GM19023 (cell line): ENCODE results near the gene THRA.

Source experiments
- ATAC-seq: cut with Tn5 transposase; IDR thresholded peaks from one replicate; pipeline ENCODE4 v1.9.1; 2021; ENCODE audit warnings: mild to moderate bottlenecking, moderate library complexity; ENCODE audit not compliant: unreplicated experiment

Gene THRA

DNA sequence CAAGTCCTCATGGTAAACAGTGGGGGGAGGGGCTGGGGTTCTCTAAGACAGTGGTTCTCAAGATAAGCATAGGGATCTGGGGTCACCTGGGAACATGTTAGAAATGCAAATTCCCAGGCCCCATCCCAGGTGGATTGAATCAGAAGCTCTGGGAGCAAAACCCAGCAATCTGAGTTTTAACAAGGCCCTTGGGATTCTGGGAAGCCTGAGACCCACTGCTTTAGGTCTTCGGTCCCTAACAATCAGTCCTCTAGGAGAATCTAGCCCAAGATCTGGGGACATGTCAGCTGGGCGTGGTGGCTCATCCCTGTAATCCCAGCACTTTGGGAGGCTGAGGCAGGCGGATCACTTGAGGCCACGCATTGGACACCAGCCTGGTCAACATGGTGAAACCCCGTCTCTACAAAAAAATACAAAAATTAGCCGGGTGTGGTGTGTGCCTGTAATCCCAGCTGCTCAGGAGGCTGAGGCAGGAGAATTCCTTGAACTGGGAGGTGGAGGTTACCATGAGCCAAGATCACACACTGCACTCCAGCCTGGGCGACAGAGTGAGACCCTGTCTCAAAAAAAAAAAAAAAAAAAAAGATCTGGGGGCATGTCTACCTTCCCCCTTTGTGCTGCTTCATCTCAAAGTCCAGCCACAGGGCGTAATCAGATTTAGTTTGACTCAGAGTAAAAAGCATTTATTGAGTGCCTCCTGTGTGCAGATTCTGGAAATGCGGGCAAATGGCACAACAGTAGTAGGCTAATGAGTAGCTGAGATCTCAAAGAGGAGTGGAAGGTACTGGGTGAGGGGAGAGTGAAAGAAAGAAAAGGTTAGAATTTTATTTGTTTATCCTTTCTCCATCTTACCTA is 46.4 kb downstream of the THRA start:
- no peak for ATAC-seq

DNA sequence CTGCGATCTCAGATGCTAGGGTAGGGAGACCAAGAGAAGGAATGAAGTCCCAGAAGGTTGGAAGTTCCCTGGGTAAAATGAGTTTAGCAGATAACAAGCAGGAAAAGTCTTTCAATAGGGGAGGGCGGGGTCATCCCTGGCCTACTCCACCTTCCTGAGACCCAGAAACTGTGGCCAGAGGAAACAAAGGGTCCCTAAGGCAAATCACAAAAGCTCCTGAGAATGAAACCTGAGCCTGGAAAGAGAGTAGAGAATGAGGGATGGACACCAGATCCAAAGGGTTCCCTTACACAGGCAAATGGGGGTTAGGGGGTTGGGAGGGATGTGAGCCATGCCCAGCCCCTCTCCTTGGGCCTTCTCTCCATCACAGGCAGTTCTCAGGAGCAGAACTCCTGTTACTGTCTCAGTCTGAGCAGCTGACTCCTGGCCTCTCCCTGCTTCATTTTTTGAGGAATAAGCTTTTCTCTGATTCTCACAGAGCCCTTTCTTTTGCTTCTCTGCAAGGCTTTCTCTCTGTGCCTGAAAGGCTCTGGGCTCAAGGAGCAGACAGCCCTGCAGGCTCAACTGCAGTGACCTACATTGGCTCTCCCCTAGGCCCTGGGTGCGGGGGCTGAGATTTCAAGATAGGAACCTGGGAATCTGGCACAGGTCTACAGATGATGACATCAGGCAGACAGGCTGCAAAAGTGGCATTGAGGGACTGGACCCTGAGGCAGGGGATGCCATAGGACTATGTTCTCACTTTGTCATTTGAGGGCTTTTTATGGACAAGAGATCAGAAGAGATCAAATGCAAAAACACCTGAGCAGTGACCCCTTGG is 47.5 kb downstream of the THRA start:
- no peak for ATAC-seq

DNA sequence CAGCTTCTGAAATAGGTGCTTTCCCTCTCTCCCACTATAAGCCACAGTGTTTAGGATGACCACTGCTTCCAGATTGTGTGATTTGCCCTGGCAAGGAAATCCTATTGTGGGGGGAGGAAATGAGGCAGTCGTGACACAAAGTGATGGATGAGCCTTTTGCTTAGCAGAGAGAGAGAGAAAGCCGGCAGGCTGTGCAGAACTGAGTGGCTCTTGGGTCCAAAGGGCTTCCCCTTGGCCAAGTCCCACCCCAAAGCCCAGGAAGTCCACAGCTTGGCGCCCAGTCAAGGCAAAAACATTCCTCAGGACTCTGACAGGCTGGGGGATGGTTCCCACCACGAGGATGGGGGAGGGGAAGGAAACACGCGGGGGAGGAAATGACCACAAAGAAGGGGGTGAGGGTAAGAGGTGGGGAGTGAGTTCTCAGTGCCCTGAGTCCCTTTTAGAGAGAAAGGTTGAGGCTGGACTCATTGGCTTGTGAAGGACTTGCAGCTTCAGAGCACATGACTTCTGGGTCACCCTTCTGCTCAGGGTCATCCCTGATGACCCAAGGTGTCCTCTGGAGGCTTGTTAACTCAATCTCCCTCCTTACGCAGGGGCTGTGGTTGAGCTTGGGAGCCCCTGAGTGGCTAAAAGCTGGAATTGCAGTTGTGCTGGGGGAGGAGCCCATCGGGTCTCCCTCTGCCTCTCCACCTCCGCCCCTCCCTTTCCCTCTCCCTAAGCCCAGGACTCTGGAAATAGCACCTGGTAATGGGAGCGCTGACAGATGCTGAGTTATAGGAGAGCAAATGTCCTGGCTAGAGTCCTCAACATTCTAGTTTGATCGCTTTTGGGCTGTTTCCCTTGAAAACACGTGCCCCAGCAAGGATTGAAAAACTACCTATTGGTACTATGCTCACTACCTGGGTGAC is 48.7 kb downstream of the THRA start:
- no peak for ATAC-seq

GRCh38 chr17:40112191-40112711 is 49.5 kb downstream of the THRA start:
- no peak for ATAC-seq

- no peak for ATAC-seq
These were observed 49.9 kb downstream of the THRA start for GRCh38 chr17:40112718-40113109.

DNA sequence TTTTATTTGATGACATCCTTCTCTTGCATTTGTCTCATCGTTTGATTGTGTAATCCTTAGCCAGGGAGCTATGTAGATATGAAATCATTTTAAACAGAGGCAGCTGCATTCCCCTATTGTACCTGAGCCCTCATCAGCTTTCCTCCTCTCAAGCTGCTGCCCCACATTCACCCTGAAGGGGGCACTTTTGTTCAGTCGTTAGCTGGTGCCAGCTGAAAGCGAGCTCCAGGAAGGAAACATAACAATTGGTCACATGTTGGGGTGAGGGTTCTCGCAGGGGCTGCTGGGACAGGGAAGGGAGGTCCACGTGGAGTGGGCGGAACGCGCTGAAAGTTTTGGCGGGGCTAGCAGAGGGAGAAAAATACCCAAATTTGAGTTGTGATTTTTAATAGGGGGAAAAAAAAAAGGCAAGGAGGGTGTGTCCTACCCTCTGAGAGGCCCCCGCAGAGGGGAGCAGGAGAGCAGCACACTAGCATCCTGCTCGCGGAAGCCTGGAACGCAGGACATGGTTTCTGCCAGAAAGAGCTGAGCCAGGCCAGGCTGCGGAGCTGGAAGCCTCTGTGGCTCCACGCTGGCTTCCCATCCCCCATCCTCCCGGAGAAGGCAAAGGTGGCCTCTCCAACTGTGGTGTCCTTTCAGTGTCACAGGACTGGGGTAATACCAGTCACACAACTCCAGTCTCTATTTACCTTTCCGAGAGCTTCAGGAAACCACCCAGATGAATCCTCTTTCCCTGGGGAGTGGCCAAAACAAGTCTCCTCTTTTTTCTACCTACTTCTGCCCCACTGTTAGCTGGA is 50.5 kb downstream of the THRA start:
- peak; percentile 65 for ATAC-seq

DNA sequence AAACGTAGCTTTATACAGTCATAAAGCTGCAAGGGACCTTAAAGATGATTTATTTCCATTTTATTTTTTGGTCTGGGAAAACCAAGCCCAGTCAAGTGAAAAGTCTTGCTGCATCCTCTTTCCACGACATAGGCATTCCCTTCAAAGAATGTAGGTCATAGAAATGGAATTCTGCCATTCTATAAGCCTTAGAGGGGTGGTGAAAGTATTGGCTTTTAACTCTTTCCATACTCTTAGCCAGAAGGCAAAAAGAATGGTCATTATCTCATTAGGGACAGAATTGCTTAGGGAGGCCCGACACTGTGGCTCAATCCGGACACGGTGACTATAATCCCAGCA is 51.1 kb downstream of the THRA start:
- ATAC-seq = no peak

DNA sequence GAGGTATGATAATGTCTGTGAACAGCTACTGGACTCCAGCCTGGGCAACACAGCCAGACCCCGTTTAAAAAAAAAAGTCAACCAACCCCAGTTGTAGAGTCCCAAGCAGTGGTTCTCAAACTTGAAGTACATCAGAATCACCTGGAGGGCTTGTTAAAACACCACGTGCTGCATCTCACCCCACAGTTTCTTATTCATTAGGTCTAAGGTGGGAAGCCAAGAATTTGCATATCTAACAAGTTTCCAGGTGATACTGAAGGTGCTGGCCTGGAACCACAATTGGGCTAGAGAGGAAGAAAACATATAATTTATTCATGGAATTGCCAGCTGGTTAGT is 52.3 kb downstream of the THRA start:
- ATAC-seq = no peak

- ATAC-seq = peak; percentile 65
These were observed 58.7 kb downstream of the THRA start, which contains the start of gene MSL1 for GRCh38 chr17:40121181-40122135. Gene MSL1, plus strand, starts transcription at chr17:40121971. Its CDS starts 642 bp downstream, at chr17:40122613.

- peak; percentile 40 for ATAC-seq
These were observed 59.6 kb downstream of the THRA start for GRCh38 chr17:40122136-40122998.

- ATAC-seq = no peak
These were observed 60.4 kb downstream of the THRA start for GRCh38 chr17:40122999-40123810.

DNA sequence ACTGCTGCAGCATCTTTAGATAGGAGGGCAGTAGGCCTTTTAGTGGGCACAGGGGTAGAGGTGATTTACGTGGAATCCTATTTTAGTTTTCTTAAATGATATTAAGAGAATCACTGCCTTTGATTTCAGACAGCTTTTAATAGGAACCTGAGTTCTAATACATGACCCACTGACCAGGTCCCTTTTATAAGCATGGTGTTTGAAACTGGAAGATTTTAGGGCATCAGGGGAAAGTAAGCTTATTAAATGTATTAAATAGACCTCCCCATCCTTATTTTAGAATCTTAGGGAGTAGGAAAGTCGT is 61.0 kb downstream of the THRA start:
- no peak for ATAC-seq

DNA sequence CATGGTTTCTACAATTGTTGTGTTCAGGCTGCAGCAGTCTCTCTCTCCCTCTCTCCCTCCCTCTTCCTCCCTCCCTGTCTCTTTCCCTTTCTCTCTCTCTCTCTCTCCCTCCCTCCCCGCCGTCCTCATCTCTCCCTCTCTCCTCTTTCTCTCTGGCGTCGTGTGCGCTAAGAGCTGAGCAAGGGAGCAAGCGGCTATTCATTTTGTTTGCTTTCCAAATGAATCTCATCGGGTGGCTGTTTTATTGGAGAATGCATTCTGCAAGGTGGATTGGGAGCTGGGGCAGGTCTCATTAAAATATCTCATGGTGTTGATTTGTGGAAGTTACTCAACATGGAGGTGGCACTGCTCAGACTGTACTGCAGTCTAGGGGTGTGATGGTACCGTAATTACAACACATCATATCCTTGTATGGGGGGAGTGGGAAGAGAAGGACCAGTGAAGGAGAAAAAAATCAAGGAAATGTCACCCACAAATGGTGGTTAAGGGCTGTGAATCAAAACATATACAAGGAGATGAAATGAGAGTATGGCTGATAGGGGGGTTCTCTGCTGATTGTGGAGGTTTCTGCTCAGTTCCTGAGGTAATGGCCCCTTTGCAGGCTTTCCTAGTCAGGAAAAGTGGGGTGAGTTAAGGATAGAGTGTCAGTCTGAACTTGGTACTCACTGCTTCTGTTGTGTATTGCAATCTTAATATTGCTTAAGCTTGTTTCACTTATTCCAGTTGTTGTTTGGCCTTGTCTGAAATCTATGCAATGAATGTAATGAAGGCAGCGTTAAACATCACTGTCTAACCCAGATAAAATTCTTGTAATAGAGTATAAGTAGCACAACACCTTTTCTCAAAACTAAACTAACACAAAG is 61.7 kb downstream of the THRA start:
- ATAC-seq = no peak

GRCh38 chr17:40129498-40129897 is 66.7 kb downstream of the THRA start:
- no peak for ATAC-seq

- no peak for ATAC-seq
These were observed 67.7 kb downstream of the THRA start for GRCh38 chr17:40130352-40131042.

GRCh38 chr17:40134184-40134583 is 71.4 kb downstream of the THRA start:
- ATAC-seq = no peak
